Dermis microvascular lymphatic vessel endothelial cell (primary cell): ENCODE data around the gene PPP1R1B. TPM values are rescaled to one million over a fixed set of nuclear protein-coding genes. Genes with fewer than 3 reads are reported as not detected.
A peak's percentile ranks its signal among the peaks of the same experiment; 100 is the strongest.

Experiments
- DNase-seq, 2 donors: peaks; one replicate each; pipeline versions ENCODE4 v3.0.0 to v3.0.0-alpha.2; 2010; ENCODE audit warnings: low read depth in 2 of 2
- total RNA-seq: library from RNA; depleted of rRNA; stranded (reverse); fragments of >200 nt; gene quantifications from 2 replicates; pipeline ENCODE4 v1.2.1, GENCODE V29; 2014

Gene PPP1R1B
- total RNA-seq, 1 donor from 2014 or later: not detected

DNA sequence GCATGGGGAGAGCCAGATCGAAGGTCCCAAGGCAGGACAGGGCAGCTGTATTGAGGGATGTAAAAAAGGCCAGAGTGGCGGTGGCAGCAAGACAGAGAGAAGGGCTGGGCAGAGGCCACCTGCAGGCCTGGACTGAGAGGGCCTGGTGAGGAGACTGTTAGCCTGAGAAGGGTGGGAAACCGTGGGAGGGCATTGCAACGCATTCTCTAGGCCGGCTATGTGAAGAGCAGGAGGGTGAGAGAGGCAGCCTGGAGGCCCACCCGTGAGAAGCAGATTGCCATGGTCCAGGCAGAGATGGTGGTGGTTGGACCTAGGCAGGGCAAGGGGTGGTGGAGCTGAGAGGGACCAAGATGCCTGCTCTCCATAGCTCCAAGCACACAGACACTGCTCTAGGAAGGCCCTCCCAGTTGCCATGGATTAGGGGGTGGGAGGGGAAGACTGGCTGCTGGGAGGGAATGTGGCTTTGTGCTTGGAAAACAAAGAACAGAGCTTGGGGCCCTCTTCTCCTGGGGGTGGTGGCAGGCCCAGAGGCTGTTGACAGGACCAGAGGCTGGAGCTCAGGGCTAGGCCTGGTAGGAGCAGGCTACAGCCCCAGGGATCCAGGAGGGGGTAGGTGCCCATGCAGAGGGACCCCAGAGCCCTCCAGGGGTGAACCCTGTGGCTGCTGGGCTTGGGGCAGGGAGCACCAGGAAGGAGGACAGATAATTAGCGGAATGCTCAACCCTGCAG is 26.0 kb downstream of the PPP1R1B start:
- no peak for DNase-seq

DNA sequence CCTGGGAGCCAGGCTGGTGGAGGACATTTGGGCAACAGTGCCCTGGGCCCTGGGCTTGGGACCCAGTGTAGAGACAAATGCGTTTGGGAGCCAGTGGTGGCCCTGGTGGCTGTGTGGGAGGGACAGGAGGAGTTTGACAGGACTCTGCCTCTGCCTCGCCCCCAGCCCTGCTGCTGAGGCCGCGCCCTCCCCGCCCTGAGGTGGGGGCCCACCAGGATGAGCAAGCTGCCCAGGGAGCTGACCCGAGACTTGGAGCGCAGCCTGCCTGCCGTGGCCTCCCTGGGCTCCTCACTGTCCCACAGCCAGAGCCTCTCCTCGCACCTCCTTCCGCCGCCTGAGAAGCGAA is 26.5 kb downstream of the PPP1R1B start:
- DNase-seq: no peak

DNA sequence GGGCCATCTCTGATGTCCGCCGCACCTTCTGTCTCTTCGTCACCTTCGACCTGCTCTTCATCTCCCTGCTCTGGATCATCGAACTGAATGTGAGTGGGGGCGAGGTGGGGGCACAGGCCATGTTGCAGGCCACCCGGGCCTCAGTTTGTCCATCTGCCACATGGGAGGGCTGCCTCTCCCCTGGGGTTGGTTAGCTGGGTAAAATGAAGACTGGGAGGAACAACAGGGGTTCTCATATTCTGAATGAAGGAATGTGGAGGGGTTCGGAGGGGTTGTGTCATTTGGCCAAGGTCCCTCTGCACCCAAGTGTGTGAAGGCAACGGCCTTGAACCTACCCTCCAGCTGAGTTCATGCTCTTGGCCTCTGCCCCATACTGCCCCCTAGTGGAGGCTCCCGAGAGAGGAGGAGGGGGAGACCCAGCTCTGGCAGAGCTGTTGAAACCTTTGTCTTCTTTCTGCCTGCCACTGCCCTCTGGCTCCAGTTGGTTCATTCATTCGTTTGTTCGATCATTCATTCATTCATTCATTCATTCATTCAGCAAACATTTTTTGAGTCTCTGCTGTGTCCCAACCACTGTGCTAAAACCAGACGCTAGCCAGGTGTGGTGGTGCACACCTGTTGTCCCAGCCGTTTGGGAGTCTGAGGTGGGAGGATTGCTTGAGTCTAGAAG is 27.0 kb downstream of the PPP1R1B start:
- peak in 1 of 2 donors; percentile 49 for DNase-seq

DNA sequence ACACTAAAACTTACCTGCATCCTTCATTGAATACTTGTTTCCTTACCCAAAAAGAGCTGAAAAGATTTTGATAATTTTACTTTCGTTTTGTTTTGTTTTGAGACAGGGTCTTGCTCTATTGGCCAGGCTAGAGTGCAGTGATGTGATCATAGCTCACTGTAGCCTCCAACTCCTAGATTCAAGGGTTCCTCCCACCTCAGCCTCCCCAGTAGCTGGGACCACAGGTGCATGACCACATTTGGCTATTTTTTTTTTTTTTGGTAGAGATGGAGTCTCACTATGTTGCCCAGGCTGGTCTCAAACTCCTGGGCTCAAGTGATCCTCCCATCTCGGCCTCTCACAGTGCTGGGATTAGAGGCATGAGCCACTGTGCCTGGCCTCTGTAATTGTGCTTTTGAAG is 28.4 kb downstream of the PPP1R1B start:
- no peak for DNase-seq

DNA sequence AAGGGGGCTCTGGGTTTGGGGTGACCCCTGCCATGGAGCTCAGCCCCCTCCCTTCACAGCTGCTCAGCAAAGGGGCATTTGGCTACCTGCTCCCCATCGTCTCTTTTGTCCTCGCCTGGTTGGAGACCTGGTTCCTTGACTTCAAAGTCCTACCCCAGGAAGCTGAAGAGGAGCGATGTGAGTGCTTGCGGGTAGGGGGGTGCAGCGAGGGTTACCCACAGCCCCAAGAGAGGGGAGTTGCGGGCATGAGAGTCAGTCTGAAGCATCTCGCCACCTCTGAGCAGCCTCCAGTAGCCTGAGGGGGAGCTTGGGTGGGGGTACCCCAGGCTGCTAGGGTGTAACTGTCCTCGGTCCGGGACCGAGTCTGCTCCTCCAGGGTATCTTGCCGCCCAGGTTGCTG is 31.6 kb downstream of the PPP1R1B start:
- DNase-seq: no peak

DNA sequence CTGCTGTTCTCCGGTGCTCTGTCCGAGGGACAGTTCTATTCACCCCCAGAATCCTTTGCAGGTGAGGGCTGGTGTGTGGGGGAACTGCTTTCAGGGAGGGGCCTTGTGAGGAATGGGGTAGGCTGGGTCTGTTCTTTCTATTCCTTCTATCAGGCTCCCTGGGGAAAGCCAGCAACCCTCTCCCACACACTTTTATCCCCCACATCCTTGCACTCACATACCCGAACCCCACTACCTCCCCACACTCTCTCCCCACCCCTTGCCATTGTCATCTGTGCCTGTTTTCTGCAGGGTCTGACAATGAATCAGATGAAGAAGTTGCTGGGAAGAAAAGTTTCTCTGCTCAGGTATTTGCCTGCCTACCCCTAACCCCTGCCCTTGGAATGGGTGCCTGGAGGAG is 32.0 kb downstream of the PPP1R1B start:
- no peak for DNase-seq

DNA sequence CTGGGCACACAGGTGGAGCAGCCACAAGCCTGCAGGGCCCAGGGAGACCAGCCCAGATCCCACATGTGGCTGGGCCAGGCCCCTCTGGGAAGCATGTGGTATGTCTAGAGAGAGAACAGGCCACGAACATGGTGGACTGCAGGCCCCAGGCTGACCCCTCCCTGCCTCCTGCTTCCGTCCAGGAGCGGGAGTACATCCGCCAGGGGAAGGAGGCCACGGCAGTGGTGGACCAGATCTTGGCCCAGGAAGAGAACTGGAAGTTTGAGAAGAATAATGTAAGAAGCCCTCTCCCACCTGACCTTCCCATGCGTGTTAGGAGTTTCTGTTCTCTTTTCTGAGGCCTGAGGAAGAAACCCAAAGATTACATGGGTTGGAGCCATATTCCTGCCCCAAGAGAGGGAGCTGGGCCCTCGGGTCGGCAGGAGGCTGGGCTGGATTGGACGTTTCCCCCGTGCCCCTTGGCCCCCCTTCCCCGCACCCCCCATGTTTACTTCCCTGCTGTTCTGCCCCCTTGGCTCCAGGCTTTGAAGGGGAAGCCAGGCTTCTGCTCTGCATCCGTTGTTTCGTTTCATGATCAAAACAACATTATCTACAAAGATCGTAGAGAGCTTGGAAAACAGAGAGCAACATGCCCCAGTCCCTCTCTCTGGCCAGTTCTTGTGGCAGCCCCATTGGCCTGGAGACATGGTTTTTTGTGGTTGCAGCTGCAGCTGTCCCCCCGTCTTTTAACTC is 32.7 kb downstream of the PPP1R1B start:
- DNase-seq: peak; percentile 86 to 88

DNA sequence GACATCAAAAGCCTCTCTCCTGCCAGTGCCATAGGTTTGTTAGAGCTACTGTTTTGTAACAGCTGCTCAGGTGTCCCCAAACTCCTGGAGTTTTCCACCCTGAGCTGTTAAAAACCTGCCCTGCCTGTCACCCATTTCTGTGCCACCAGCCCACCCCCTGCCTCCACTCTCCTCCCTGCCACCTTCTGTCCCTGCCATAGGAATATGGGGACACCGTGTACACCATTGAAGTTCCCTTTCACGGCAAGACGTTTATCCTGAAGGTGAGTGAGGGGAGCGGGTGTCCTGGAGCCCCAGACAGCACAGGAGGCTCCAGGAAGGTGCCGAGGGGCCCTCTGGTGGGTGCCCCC is 33.2 kb downstream of the PPP1R1B start:
- DNase-seq: no peak

DNA sequence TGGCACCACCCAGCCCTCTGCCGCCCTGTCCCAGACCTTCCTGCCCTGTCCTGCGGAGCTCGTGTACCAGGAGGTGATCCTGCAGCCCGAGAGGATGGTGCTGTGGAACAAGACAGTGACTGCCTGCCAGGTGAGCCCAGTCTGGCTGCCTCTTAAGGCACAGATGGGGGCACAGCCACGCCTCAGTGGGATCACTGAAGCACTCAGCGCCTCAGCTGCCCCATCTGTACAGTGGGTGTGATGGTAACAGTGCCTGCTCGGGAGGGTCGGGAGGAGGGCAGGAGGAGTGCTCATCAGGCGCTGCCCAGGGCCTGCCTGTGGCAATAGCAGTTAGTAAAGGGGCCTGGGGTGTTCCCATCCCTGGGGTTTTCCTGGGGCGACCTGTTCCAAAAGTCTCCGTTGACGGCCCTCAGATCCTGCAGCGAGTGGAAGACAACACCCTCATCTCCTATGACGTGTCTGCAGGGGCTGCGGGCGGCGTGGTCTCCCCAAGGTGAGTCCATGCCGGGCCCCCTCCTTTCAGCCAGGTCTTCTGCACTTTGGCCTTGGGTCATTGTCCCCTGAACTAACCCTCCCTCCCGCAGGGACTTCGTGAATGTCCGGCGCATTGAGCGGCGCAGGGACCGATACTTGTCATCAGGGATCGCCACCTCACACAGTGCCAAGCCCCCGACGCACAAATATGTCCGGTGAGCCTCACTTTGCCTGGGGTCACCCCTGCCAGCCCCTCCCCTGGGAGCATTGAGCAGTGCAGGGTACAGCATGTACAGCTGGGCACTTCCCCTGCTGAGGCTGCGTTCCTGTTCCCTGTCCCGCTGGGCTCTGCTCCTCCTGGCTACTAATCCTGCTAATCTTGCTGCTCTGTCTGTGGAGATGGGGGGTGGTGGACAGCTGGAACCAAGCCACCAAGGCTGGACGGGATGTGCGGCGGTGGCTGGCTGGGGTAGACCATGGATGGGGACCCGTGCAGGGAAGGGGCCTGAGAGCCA is 33.9 kb downstream of the PPP1R1B start:
- DNase-seq: peak in 1 of 2 donors; percentile 26

DNA sequence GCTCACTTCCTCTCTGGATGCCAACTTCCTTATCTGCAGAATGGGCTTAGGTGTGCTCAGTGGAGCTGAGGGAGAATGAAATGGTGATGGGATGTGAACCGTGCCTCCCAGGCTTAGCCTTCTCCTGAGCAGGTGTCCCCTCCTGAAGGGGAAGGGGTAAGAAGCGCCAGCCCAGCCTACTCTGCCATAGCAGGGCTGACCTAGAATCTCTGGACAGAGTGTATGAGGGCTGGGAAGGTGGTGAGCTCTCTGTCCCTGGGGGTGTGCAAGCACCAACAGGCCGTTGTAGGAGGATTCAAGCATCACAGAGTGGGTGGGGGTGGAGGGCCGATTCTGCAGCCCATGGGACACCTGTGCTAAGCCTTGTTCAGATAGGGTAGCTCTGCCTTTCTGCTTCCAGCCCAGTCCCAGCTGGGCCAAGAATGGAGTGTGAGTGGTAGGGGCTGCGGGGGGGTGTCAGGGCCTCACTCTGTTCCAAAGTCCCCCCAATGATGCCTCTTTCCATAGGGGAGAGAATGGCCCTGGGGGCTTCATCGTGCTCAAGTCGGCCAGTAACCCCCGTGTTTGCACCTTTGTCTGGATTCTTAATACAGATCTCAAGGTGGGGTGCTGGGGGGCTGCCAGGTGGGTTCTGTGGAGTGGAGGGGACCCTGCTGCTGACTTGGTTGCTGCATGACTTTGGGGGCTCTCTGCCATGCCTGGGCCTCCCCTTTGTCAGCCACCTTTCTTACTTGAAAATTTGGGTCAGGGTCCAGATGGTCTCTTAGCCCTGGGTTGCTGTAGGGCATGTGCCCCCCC is 35.2 kb downstream of the PPP1R1B start:
- DNase-seq: no peak

DNA sequence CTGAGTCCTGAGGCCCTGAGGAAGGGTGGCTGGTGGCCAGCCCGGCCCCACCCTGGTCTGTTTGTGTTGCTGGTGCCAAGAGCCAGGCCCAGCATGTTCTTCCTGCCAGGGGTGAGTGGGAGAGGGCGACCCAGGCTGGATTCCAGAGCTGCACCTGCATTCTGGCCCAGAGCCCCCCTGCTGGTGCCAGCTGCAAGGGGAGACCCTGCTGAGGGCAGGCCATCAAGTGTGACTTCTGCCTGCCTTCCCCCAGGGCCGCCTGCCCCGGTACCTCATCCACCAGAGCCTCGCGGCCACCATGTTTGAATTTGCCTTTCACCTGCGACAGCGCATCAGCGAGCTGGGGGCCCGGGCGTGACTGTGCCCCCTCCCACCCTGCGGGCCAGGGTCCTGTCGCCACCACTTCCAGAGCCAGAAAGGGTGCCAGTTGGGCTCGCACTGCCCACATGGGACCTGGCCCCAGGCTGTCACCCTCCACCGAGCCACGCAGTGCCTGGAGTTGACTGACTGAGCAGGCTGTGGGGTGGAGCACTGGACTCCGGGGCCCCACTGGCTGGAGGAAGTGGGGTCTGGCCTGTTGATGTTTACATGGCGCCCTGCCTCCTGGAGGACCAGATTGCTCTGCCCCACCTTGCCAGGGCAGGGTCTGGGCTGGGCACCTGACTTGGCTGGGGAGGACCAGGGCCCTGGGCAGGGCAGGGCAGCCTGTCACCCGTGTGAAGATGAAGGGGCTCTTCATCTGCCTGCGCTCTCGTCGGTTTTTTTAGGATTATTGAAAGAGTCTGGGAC is 36.0 kb downstream of the PPP1R1B start:
- no peak for DNase-seq

DNA sequence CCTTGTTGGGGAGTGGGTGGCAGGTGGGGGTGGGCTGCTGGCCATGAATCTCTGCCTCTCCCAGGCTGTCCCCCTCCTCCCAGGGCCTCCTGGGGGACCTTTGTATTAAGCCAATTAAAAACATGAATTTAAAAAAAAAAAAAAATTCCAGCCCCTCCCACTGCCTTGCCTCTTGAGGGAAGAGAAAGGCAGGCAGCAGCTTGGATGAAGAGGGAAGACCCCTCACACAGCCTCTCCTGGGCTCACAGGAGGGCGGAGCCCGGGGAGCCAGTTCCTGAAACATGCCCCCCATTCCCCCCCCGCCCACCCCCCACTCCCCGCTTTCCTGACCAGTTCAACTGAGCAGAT is 36.6 kb downstream of the PPP1R1B start:
- DNase-seq: no peak

DNA sequence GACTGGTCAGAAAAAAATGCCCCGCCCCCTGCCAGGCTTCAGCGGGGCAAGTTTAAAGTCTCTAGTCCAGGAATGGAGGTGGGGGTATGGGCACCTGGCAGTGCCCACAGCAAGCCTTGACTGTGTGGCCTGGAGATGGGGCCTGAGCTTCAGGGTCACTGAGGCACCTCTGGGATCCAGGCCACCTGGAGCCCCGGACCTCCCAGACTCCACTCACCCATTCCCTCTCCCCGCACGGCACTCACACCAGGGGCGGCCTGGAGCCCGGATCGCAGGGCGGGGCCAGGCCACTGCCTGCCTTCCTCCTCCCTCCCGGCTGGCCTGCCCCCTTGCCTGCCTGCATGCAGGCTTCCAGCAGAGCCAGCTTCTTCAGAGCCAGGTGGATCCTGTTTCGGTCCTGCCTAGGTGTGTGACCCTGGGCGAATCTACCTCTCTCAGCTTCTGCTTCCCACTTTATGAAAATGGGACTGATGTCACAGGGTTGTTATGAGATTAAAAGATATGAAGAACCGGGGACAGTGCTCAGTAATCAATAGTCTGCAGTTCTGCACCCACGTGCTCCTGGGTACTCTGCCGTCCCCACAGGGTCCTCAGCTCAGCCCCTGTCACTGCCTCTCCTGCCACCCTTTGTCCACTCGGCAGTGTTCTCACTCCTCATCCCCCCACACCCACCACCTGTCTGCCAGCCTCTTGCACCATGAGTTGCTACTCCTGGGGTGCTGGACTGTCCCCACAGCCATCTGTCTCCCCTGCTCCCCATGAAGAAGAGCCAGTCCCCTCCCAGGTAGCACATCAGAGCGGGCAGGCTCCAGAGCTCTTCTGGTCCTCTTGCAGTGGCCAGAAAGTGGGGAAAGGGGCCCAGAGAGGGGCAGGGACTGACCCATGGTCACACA is 37.2 kb downstream of the PPP1R1B start:
- DNase-seq: peak in 1 of 2 donors; percentile 36

DNA sequence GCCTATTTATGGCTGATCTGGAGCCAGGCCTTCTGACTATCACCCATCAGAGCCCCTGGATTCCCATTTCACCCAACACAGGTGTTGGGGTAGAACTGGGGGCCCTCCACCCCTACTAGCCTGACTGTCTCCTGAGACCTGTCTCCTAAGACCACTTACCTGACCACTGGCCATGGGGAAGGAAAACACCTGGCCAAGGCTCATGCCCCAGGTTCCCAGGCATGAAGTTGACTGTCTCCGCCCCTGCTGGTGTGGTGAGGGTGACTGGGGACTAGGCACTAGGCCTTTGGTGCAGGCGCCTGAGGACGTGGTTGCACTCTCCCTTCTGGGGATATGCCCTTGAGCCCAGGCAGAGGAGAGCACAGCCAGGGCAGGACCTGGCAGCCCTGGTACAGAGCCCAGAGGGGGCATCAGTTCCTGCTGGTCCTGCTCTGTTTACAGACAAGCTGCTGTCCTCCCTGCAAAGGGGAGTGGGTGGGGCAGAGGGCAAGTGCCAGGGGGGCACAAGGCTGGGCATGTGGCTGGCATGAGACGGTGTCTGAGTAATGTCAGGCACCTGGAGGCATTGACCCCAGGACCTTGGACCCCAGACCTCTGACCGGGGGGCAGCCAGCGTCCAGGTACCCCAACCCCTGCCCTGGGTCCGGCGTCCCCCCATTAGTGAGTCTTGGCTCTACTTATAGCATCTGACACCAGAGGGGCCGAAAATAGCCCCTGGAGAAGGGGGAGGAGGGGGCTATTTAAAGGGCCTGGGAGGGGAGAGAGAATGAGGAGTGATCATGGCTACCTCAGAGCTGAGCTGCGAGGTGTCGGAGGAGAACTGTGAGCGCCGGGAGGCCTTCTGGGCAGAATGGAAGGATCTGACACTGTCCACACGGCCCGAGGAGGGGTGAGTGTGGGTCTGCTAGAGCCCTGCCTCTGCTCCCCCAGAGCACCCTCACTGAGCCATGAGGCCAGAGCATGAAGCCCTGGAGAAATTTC is 38.1 kb downstream of the PPP1R1B start, which contains the start of gene TCAP:
Gene TCAP (plus strand): TSS at position 769 of the 981 bp plus-strand sequence. CDS start 11 bp downstream, at position 780.
- DNase-seq: no peak

DNA sequence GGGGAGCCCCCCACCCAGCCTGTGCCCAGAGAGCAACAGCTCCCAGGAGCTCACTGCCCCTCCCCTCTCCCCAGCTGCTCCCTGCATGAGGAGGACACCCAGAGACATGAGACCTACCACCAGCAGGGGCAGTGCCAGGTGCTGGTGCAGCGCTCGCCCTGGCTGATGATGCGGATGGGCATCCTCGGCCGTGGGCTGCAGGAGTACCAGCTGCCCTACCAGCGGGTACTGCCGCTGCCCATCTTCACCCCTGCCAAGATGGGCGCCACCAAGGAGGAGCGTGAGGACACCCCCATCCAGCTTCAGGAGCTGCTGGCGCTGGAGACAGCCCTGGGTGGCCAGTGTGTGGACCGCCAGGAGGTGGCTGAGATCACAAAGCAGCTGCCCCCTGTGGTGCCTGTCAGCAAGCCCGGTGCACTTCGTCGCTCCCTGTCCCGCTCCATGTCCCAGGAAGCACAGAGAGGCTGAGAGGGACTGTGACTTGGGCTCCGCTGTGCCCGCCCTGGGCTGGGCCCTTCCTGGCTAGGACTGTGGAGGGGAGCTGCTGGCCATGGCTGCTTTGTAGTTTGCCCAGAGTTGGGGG is 39.0 kb downstream of the PPP1R1B start:
- no peak for DNase-seq

DNA sequence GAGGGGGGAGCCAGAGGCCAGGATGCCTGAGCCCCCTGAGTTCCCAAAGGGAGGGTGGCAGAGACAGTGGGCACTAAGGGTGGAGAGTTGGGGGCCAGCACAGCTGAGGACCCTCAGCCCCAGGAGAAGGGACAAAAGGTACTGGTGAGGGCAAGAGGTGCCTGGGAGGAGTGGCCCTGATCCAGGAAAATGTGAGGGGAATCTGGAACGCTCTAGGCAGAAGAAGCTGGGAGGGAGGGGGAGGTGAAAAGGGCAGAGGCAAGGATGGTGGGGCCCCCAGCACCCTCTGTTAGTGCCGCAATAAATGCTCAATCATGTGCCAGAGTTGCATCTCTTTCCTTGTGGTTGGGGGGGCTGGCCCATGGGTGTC is 39.5 kb downstream of the PPP1R1B start:
- DNase-seq: no peak

DNA sequence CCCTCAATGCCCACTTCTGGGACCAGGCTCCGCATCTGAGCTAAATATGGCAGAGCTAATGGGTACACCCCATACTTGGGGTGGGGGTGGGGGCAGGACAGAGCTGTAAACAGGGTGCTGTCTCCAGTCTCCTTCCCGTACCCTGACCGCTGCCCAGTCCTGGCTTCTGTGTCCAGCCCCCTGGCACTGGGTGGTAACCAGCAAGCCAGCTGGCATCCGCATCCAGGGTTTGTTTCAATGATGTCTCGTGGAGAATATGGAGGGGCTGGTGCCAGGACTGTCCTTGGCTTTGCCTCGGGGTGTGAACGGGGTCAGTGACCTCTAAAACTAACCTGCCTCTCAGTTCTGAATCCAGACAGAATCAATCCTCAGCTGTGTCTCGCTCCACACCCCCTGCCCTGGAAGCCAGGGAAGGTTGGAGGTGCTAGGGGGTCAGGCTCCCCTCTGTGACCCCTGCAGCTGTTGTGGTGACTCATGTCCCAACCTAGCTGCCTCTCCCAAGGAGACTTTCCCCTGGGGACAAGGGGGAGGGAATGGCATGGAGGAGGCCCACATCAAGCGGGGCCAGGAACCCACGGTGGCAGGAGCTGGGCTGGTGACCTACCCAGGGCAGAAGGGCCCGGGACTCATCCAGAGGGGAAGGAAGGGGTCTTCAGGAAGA is 40.0 kb downstream of the PPP1R1B start:
- no peak for DNase-seq
